ENCODE measurements around the gene CHIT1.
"Not testable (repeated sequence)": the region's sequence is repeated elsewhere in the genome, so short reads cannot be mapped to it uniquely, and the experiment has no call there.

The CHIT1 gene

DNA sequence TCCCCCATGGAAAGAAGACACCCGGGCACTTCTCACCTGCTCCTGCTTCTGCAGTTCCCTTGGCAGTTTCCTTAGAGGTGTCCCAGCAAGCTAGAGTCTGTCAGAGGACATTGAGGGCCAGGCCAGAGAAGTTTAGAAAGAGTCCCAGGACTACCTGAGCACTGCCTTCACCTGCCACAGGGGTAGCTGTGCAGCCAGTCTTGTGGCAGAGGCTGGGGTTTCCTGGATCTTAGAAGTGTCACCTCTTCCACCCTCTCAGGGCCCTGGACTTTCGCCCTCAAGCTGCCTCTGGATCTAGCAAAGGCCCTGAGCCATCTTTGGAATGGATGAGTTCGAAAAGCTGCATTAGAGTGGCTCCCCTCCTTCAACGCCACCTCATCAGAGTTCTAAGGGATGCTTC lies 41.0 kb upstream of the CHIT1 start:
- Mint-ChIP-seq H3K36me3 (ENCODE audit: low read depth) (no peaks in the 10 kb centered on the region), H3K4me3 (no peak overlapping the region), H3K27me3 (no peaks in the 10 kb centered on the region), H3K27ac (peak overlapping the region; percentile 63), H3K9me3 (no peaks in the 10 kb centered on the region), H3K4me1 (ENCODE audit: low read depth) (peaks cover 45% of the 10 kb centered on the region)
- no peak for DNase-seq

DNA sequence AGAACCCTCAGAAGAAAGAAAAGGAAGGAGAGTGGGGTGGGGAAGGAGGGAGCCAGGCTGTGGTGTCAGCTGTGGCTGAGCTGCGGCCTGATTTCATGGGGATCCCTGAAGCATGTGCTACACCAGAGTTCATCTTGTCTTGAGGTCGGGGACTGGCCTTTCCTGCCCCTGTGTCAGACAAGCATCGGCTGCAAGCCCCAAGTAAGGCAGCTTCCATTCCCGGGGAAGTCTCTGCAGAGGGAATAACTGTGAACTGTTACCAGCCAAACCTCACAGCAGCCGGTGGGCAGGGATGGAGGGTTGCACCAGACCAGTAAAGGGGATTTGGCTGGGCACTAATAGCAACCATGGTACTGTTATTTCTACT lies 40.2 kb upstream of the CHIT1 start:
- H3K4me1 Mint-ChIP-seq (ENCODE audit: low read depth): peaks cover 39% of the 10 kb centered on the region

DNA sequence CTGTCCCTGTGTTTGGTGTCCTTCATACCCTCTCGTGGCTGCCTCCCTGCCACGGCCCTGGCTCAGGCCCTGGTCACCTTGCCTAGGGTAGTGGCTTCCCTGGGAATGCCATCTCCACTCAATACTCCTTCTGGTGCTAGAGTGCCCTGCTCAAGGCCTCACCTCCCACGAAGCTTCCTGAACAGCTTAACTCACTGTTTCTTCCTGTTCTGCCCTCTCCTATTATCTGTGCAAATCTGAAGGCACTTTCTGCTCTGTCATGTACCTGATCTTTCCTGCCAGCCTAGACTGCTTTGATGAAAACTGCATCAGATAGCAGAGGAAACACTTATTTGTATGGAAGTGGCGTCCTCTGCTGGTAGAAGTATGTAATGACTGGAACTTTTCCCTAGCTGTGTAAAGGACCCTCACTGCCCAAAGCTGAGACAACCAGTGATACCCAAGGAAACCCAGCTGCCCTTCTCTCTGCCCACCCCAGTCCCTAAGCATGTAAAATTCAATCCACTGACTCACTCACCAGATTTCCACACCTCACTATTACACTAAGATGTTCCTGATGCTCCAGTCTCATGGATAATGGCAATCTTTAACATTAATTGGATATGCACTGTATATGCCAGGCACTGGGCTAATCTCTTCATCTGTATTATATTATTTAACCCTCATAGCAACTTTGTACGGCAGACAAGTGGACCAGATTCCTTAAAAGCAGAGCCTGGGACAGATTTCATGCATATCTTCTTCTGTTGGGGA lies 39.6 kb upstream of the CHIT1 start:
- no peak overlapping the region for H3K27ac Mint-ChIP-seq
- H3K36me3 Mint-ChIP-seq (ENCODE audit: low read depth): no peaks in the 10 kb centered on the region
- H3K27me3 Mint-ChIP-seq: no peaks in the 10 kb centered on the region
- no peak overlapping the region for H3K4me3 Mint-ChIP-seq
- no peaks in the 10 kb centered on the region for H3K9me3 Mint-ChIP-seq
- DNase-seq: peak; percentile 58
- H3K4me1 Mint-ChIP-seq (ENCODE audit: low read depth): peaks cover 33% of the 10 kb centered on the region

More for the DNA sequence above, 40.2 kb upstream of the CHIT1 start:
- no peaks in the 10 kb centered on the region for H3K9me3 Mint-ChIP-seq
- H3K27ac Mint-ChIP-seq: no peak overlapping the region
- no peaks in the 10 kb centered on the region for H3K36me3 Mint-ChIP-seq (ENCODE audit: low read depth)
- no peak overlapping the region for H3K4me3 Mint-ChIP-seq
- H3K27me3 Mint-ChIP-seq: no peaks in the 10 kb centered on the region
- DNase-seq: no peak

- no peaks in the 10 kb centered on the region for H3K27me3 Mint-ChIP-seq
- H3K4me3 Mint-ChIP-seq: peak overlapping the region; percentile 84
- H3K27ac Mint-ChIP-seq: peak overlapping the region; percentile 93
- H3K36me3 Mint-ChIP-seq (ENCODE audit: low read depth): no peaks in the 10 kb centered on the region
- H3K4me1 Mint-ChIP-seq (ENCODE audit: low read depth): peaks cover 22% of the 10 kb centered on the region
- no peaks in the 10 kb centered on the region for H3K9me3 Mint-ChIP-seq
- no peak for DNase-seq
These were observed 38.4 kb upstream of the CHIT1 start for GRCh38 chr1:203267912-203268311.

DNA sequence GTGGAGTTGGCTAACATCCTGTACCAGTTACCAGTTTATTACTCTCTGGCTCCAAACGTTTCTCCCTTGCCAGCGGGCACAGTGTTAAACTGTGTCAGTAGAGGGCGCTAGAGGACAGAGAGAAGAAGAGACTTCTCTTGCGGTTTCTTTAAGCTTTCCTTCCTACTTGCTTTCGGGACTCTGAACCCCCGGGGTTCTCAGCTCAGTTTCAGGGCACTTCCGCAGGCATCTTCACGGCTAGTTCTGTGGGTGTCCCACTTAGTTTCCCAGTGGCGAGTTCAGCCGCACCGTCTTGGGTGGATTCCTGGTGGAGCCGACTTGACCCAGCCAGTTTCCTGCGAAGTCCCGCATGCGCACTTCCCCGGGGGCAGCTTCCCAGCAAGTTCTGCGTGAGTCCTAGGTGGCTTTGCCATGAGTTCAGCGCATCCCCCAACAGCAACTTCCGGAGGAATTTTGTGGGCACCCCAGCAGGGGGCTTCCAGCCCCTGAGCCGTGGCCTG lies 37.9 kb upstream of the CHIT1 start:
- Mint-ChIP-seq H3K4me1 (ENCODE audit: low read depth) (peaks cover 20% of the 10 kb centered on the region), H3K27ac (peak overlapping the region; percentile 93), H3K4me3 (peak overlapping the region; percentile 84), H3K27me3 (no peaks in the 10 kb centered on the region), H3K36me3 (ENCODE audit: low read depth) (no peaks in the 10 kb centered on the region), H3K9me3 (no peaks in the 10 kb centered on the region)
- DNase-seq: peak; percentile 85

- H3K4me1 Mint-ChIP-seq (ENCODE audit: low read depth): peaks cover 16% of the 10 kb centered on the region
- H3K27ac Mint-ChIP-seq; H3K4me3 Mint-ChIP-seq; H3K36me3 Mint-ChIP-seq (ENCODE audit: low read depth); DNase-seq; H3K27me3 Mint-ChIP-seq; H3K9me3 Mint-ChIP-seq: not testable (repeated sequence)
These were observed 36.7 kb upstream of the CHIT1 start for GRCh38 chr1:203266140-203266539.

DNA sequence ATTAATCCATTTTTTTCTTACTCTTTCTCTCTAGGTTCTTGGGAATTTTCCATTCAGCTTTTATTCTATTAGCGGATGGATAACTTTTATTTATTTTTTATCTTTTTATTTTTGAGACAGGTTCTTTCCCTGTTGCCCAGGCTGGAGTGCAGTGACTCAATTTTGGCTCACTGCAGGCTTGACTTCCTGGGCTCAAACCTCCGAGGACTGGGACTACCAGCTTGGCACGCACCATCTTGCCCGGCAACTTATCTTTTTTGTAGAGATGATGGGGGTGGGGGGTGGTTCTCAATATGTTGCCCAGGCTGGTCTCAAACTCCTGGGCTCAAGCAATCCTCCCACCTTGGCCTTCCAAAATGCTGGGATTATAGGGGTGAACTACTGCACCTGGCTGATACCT lies 36.1 kb upstream of the CHIT1 start:
- no peaks in the 10 kb centered on the region for H3K9me3 Mint-ChIP-seq
- H3K4me1 Mint-ChIP-seq (ENCODE audit: low read depth): peaks cover 10% of the 10 kb centered on the region
- no peak for DNase-seq
- no peaks in the 10 kb centered on the region for H3K36me3 Mint-ChIP-seq (ENCODE audit: low read depth)
- H3K4me3 Mint-ChIP-seq: no peak overlapping the region
- H3K27me3 Mint-ChIP-seq: no peaks in the 10 kb centered on the region
- no peak overlapping the region for H3K27ac Mint-ChIP-seq

- Mint-ChIP-seq H3K27me3 (peaks cover 2% of the 10 kb centered on the region), H3K36me3 (ENCODE audit: low read depth) (no peaks in the 10 kb centered on the region), H3K4me3 (no peak overlapping the region), H3K4me1 (ENCODE audit: low read depth) (peaks cover 10% of the 10 kb centered on the region), H3K9me3 (no peaks in the 10 kb centered on the region), H3K27ac (no peak overlapping the region)
- no peak for DNase-seq
These were observed 34.6 kb upstream of the CHIT1 start for GRCh38 chr1:203264052-203264501.

DNA sequence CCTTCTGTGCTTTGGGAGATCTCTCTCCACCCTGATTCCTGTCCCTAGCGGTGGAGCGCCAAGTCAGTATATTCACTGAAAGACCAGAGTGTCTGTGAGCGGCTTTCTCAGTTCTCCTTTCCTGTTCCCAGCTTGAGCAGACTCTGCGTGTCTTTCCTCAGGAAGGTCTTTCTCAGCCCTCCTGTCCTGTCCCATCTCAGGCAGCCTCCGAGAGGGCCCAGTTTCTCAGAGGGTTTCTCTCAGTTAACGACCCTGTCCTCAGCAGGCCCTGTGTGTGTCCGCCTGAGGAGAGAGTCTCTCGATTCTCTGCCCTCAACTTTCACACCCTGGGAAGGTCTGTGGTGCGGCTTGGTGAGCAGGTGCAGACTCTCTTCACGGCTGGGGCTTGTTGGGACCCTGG lies 34.0 kb upstream of the CHIT1 start:
- DNase-seq: no peak
- H3K4me1 Mint-ChIP-seq (ENCODE audit: low read depth): peaks cover 10% of the 10 kb centered on the region
- no peaks in the 10 kb centered on the region for H3K36me3 Mint-ChIP-seq (ENCODE audit: low read depth)
- H3K4me3 Mint-ChIP-seq: no peak overlapping the region
- no peak overlapping the region for H3K27ac Mint-ChIP-seq
- H3K27me3 Mint-ChIP-seq: peaks cover 2% of the 10 kb centered on the region
- no peaks in the 10 kb centered on the region for H3K9me3 Mint-ChIP-seq

- H3K4me1 Mint-ChIP-seq (ENCODE audit: low read depth); H3K27ac Mint-ChIP-seq; H3K4me3 Mint-ChIP-seq; H3K36me3 Mint-ChIP-seq (ENCODE audit: low read depth); DNase-seq: not testable (repeated sequence)
- H3K27me3 Mint-ChIP-seq: peaks cover 50% of the 10 kb centered on the region
- H3K9me3 Mint-ChIP-seq: peaks cover 11% of the 10 kb centered on the region
These were observed 27.2 kb upstream of the CHIT1 start for GRCh38 chr1:203256636-203257035.

DNA sequence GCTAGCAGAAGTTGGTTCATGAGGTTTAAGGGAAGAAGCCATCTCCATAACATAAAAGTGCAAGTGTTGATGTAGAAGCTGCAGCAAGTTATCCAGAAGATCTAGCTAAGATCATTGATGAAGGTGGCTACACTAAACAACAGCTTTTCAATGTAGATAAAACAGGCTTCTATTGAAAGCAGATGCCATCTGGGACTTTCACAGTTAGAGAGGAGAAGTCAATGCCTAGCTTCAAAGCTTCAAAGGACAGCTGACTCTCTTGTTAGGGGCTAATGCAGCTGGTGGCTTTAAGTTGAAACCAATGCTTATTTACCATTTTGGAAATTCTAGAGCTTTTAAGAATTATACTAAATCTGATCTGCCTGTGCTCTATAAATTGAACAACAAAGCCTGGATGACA lies 25.3 kb upstream of the CHIT1 start:
- not testable (repeated sequence) for H3K27ac Mint-ChIP-seq; DNase-seq; H3K36me3 Mint-ChIP-seq (ENCODE audit: low read depth); H3K4me1 Mint-ChIP-seq (ENCODE audit: low read depth); H3K4me3 Mint-ChIP-seq
- Mint-ChIP-seq H3K9me3 (peaks cover 11% of the 10 kb centered on the region), H3K27me3 (peaks cover 57% of the 10 kb centered on the region)

- no peak for DNase-seq
- Mint-ChIP-seq H3K9me3 (peaks cover 11% of the 10 kb centered on the region), H3K27me3 (peaks cover 56% of the 10 kb centered on the region), H3K27ac (no peak overlapping the region), H3K4me1 (ENCODE audit: low read depth) (no peaks in the 10 kb centered on the region), H3K4me3 (no peak overlapping the region), H3K36me3 (ENCODE audit: low read depth) (no peaks in the 10 kb centered on the region)
These were observed 23.2 kb upstream of the CHIT1 start for GRCh38 chr1:203252678-203253077.

- H3K27me3 Mint-ChIP-seq: peaks cover 47% of the 10 kb centered on the region
These were observed 22.0 kb upstream of the CHIT1 start for GRCh38 chr1:203251466-203251865.

GRCh38 chr1:203250911-203251310 lies 21.4 kb upstream of the CHIT1 start:
- Mint-ChIP-seq H3K9me3 (peaks cover 3% of the 10 kb centered on the region), H3K4me3 (no peak overlapping the region), H3K4me1 (ENCODE audit: low read depth) (no peaks in the 10 kb centered on the region), H3K27ac (no peak overlapping the region), H3K27me3 (peaks cover 43% of the 10 kb centered on the region), H3K36me3 (ENCODE audit: low read depth) (no peaks in the 10 kb centered on the region)
- no peak for DNase-seq

More at GRCh38 chr1:203251466-203251865, 22.0 kb upstream of the CHIT1 start:
- no peak overlapping the region for H3K27ac Mint-ChIP-seq
- H3K4me3 Mint-ChIP-seq: no peak overlapping the region
- H3K9me3 Mint-ChIP-seq: peaks cover 7% of the 10 kb centered on the region
- no peaks in the 10 kb centered on the region for H3K36me3 Mint-ChIP-seq (ENCODE audit: low read depth)
- no peak for DNase-seq
- no peaks in the 10 kb centered on the region for H3K4me1 Mint-ChIP-seq (ENCODE audit: low read depth)

GRCh38 chr1:203244776-203245175 lies 15.3 kb upstream of the CHIT1 start:
- no peaks in the 10 kb centered on the region for H3K4me1 Mint-ChIP-seq (ENCODE audit: low read depth)
- H3K9me3 Mint-ChIP-seq: no peaks in the 10 kb centered on the region
- no peak overlapping the region for H3K4me3 Mint-ChIP-seq
- H3K27me3 Mint-ChIP-seq: peaks cover 22% of the 10 kb centered on the region
- H3K27ac Mint-ChIP-seq: no peak overlapping the region
- no peak for DNase-seq
- H3K36me3 Mint-ChIP-seq (ENCODE audit: low read depth): no peaks in the 10 kb centered on the region
